Stomach smooth muscle (tissue), 2 donors: ENCODE measurements around the gene FAM227B.
"Not testable (repeated sequence)": the region's sequence is repeated elsewhere in the genome, so short reads cannot be mapped to it uniquely, and the experiment has no call there.

Experiments used
- H3K27ac ChIP-seq: one replicate; pipeline ENCODE4 v1.7.0; 2013; ENCODE audit warnings: mild to moderate bottlenecking, low read length, inconsistent platforms
- H3K27me3 ChIP-seq, 2 donors: one replicate each; pipeline ENCODE4 v1.7.0; 2013; ENCODE audit warnings: low read length in 2 of 2; ENCODE audit not compliant: insufficient read depth in 2 of 2, control insufficient read depth in 1 of 2
- H3K36me3 ChIP-seq, 2 donors: one replicate each; pipeline ENCODE4 v1.7.0; 2013; ENCODE audit warnings: low read length in 2 of 2; ENCODE audit not compliant: control insufficient read depth in 2 of 2, insufficient read depth in 2 of 2
- H3K4me1 ChIP-seq: one replicate; pipeline ENCODE4 v1.7.0; 2013; ENCODE audit warnings: low read length; ENCODE audit not compliant: control insufficient read depth, insufficient read depth
- H3K4me3 ChIP-seq, 2 donors: one replicate each; pipeline ENCODE4 v1.7.0; 2013; ENCODE audit warnings: low read length in 2 of 2
- H3K9ac ChIP-seq, 2 donors: one replicate each; pipeline ENCODE4 v1.7.0; 2013; ENCODE audit warnings: low read length in 2 of 2, mild to moderate bottlenecking in 1 of 2
- H3K9me3 ChIP-seq, 2 donors: one replicate each; pipeline ENCODE4 v1.7.0; 2013; ENCODE audit warnings: low read length in 2 of 2; ENCODE audit not compliant: control insufficient read depth in 2 of 2
- donor health status: healthy.
- donor health status: Pancreatic carcinoma.

The FAM227B gene

GRCh38 chr15:49387471-49387870 is 233.1 kb downstream of the FAM227B start:
- no peak overlapping the region for H3K27ac ChIP-seq

GRCh38 chr15:49383266-49383665 is 237.4 kb downstream of the FAM227B start:
- Histone ChIP-seq H3K9me3 (no peaks in the 10 kb centered on the region), H3K9ac (no peak overlapping the region), H3K27ac (no peak overlapping the region), H3K4me3 (no peak overlapping the region), H3K27me3 (no peaks in the 10 kb centered on the region), H3K4me1 (no peaks in the 10 kb centered on the region), H3K36me3 (no peaks in the 10 kb centered on the region)

More at GRCh38 chr15:49387471-49387870, 233.1 kb downstream of the FAM227B start:
- Histone ChIP-seq H3K4me3 (no peak overlapping the region), H3K4me1 (no peaks in the 10 kb centered on the region), H3K9ac (no peak overlapping the region), H3K9me3 (no peaks in the 10 kb centered on the region), H3K36me3 (no peaks in the 10 kb centered on the region), H3K27me3 (no peaks in the 10 kb centered on the region)

- Histone ChIP-seq H3K4me3 (no peak overlapping the region), H3K4me1 (no peaks in the 10 kb centered on the region), H3K9ac (no peak overlapping the region), H3K9me3 (no peaks in the 10 kb centered on the region), H3K27ac (no peak overlapping the region), H3K27me3 (no peaks in the 10 kb centered on the region), H3K36me3 (no peaks in the 10 kb centered on the region)
Observed at GRCh38 chr15:49382394-49382793, 238.2 kb downstream of the FAM227B start.

GRCh38 chr15:49380912-49381311 is 239.7 kb downstream of the FAM227B start:
- H3K4me1 ChIP-seq: no peaks in the 10 kb centered on the region
- no peaks in the 10 kb centered on the region for H3K9me3 ChIP-seq
- no peak overlapping the region for H3K27ac ChIP-seq
- no peak overlapping the region for H3K4me3 ChIP-seq
- H3K27me3 ChIP-seq: no peaks in the 10 kb centered on the region
- H3K9ac ChIP-seq: no peak overlapping the region
- H3K36me3 ChIP-seq: no peaks in the 10 kb centered on the region

GRCh38 chr15:49379996-49380395 is 240.6 kb downstream of the FAM227B start:
- H3K4me1 ChIP-seq: no peaks in the 10 kb centered on the region
- no peak overlapping the region for H3K9ac ChIP-seq
- H3K9me3 ChIP-seq: no peaks in the 10 kb centered on the region
- H3K36me3 ChIP-seq: no peaks in the 10 kb centered on the region
- H3K27ac ChIP-seq: no peak overlapping the region
- no peaks in the 10 kb centered on the region for H3K27me3 ChIP-seq
- H3K4me3 ChIP-seq: no peak overlapping the region

- Histone ChIP-seq H3K27ac (no peak overlapping the region), H3K4me1 (no peaks in the 10 kb centered on the region), H3K27me3 (no peaks in the 10 kb centered on the region), H3K9ac (no peak overlapping the region), H3K36me3 (no peaks in the 10 kb centered on the region), H3K9me3 (no peaks in the 10 kb centered on the region), H3K4me3 (no peak overlapping the region)
Observed at GRCh38 chr15:49372366-49372765, 248.3 kb downstream of the FAM227B start.

- no peak overlapping the region for H3K4me3 ChIP-seq
- no peaks in the 10 kb centered on the region for H3K36me3 ChIP-seq
- H3K27ac ChIP-seq: no peak overlapping the region
- H3K9ac ChIP-seq: no peak overlapping the region
- no peaks in the 10 kb centered on the region for H3K4me1 ChIP-seq
- no peaks in the 10 kb centered on the region for H3K27me3 ChIP-seq
- H3K9me3 ChIP-seq: no peaks in the 10 kb centered on the region
Observed at GRCh38 chr15:49370782-49371181, 249.8 kb downstream of the FAM227B start.

GRCh38 chr15:49366496-49366895 is 254.1 kb downstream of the FAM227B start:
- Histone ChIP-seq H3K4me1 (no peaks in the 10 kb centered on the region), H3K27ac (no peak overlapping the region), H3K36me3 (no peaks in the 10 kb centered on the region), H3K9me3 (peaks cover 0 to 3% of the 10 kb centered on the region in 2 donors), H3K4me3 (no peak overlapping the region), H3K9ac (no peak overlapping the region), H3K27me3 (no peaks in the 10 kb centered on the region)

GRCh38 chr15:49361370-49361769 is 259.2 kb downstream of the FAM227B start:
- Histone ChIP-seq H3K9ac (no peak overlapping the region), H3K36me3 (no peaks in the 10 kb centered on the region), H3K9me3 (peaks cover 0 to 3% of the 10 kb centered on the region in 2 donors), H3K4me3 (no peak overlapping the region), H3K27ac (no peak overlapping the region), H3K4me1 (no peaks in the 10 kb centered on the region), H3K27me3 (no peaks in the 10 kb centered on the region)

- H3K4me3 ChIP-seq, H3K27ac ChIP-seq, H3K27me3 ChIP-seq, H3K36me3 ChIP-seq, H3K4me1 ChIP-seq, H3K9me3 ChIP-seq, H3K9ac ChIP-seq: not testable (repeated sequence)
Observed at GRCh38 chr15:49354439-49354838, 266.2 kb downstream of the FAM227B start.

- peaks cover 0 to 3% of the 10 kb centered on the region in 2 donors for H3K9me3 ChIP-seq
- no peak overlapping the region for H3K4me3 ChIP-seq
- no peaks in the 10 kb centered on the region for H3K27me3 ChIP-seq
- H3K4me1 ChIP-seq: no peaks in the 10 kb centered on the region
- no peak overlapping the region for H3K9ac ChIP-seq
- H3K36me3 ChIP-seq: no peaks in the 10 kb centered on the region
- H3K27ac ChIP-seq: no peak overlapping the region
Observed at GRCh38 chr15:49343546-49343945, 277.1 kb downstream of the FAM227B start.
